Uterus (tissue), 2 donors: ENCODE results near the gene PTCD3.

Source experiments
- CTCF ChIP-seq, 4 experiments: fragments of 200-600 bp in 2 of 4; fragments of 450-650 bp in 2 of 4; sonication (generic) in 2 of 4; IDR thresholded peaks; one replicate each; pipeline ENCODE4 v1.5.1; 2016 to 2019; ENCODE audit warnings: antibody characterized with exemption in 4 of 4, mild to moderate bottlenecking in 2 of 4, moderate library complexity in 1 of 4
- POLR2A ChIP-seq, 2 donors: fragments of 450-650 bp; IDR thresholded peaks; one replicate each; pipeline ENCODE4 v1.6.1; 2016; ENCODE audit warnings: antibody characterized with exemption in 2 of 2, mild to moderate bottlenecking in 1 of 2, moderate library complexity in 1 of 2

- TF ChIP-seq CTCF (IDR thresholded peaks at IDR 0.05) (no peak), POLR2A (IDR thresholded peaks at IDR 0.05) (no peak)
Observed at GRCh38 chr2:86135653-86136052, 29.6 kb downstream of the PTCD3 start.
